ENCODE data around the gene LTBP1. TPM values are rescaled to one million over a fixed set of nuclear protein-coding genes. Genes with fewer than 3 reads are reported as not detected.

The LTBP1 gene
- total RNA-seq, 2 experiments from 2014 or later: 0.06 TPM; not detected in 1

DNA sequence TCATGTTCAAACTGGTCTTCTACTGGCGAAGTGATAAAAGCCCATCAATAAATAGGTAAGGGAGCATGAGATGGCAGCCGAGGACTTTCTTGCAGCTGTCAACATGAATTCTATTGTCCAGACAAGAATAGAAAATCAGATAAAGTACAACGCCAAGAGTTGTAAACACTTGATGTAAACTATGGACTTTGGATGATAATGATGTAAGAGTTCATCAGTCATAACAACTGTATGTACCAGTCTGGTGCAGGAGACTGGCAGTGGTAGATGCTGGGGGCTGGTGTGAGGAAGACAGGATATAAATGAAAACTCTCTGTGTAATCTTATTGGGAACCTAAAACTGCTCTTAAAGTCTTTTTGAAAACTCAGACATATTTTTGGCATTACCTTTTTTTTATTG is 373.8 kb downstream of the LTBP1 start:
- H3K4me3 Mint-ChIP-seq: no peak overlapping the region
- CTCF ChIA-PET: no interaction called here

DNA sequence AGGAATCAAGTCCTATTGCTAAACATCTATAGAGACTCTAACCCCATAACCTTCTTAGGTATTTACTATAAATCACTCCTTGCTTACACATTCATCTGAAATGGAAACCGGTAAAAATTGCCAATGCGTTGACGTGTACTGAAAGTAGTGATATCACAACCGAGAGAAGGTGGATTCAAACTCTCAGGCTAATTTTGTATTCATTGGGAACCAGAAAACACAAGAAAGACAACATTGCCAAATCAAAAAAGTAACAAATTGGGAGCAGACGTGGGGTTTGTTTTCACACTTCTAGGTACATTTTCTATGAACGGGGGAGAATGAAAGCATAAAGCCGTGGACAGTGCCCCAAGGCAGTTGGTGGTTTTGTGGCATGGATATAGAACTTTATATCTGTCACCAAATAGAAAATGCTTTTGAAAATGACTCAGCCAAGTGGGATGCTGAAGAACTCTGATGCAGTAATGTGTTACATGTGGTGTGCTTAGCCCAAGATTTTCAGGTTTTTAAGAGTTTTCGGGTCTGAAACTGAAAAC is 374.6 kb downstream of the LTBP1 start:
- Mint-ChIP-seq H3K9me3 (no peaks in the 10 kb centered on the region), H3K4me1 (ENCODE audit: low read depth) (peaks cover 17% of the 10 kb centered on the region), H3K27ac (no peak overlapping the region), H3K27me3 (no peaks in the 10 kb centered on the region), H3K36me3 (ENCODE audit: low read depth) (no peaks in the 10 kb centered on the region), H3K4me3 (no peak overlapping the region)
- no peak overlapping the region for H3K4me3 ChIP-seq (ENCODE audit: low read length)
- H3K4me1 ChIP-seq (ENCODE audit: insufficient read depth, low read length): peaks cover 2% of the 10 kb centered on the region
- no peaks in the 10 kb centered on the region for H3K9me3 ChIP-seq (ENCODE audit: control insufficient read depth in 1 of 2, insufficient read depth in 1 of 2, low read length in 2 of 2)
- no peak for TF ChIP-seq CTCF (IDR thresholded peaks at IDR 0.05)
- intact Hi-C loops (cut with DNase I, micrococcal nuclease): no loop called here
- POLR2A ChIA-PET: no interaction called here
- no peak for ATAC-seq (ENCODE audit: poor library complexity)
- peak in 1 of 14 experiments; percentile 13 for DNase-seq
- CTCF ChIA-PET: no interaction called here
- no peak overlapping the region for H3K27ac ChIP-seq (ENCODE audit: low read depth in 1 of 2, low read length in 2 of 2)
- no peaks in the 10 kb centered on the region for H3K27me3 ChIP-seq (ENCODE audit: control insufficient read depth in 1 of 2, insufficient read depth in 2 of 2, low read length in 2 of 2)
- no peaks in the 10 kb centered on the region for H3K36me3 ChIP-seq (ENCODE audit: insufficient read depth, low read length)

More for the DNA sequence above, 373.8 kb downstream of the LTBP1 start:
- peaks cover 17% of the 10 kb centered on the region for H3K4me1 Mint-ChIP-seq (ENCODE audit: low read depth)
- Histone ChIP-seq H3K4me3 (ENCODE audit: low read length) (no peak overlapping the region), H3K27me3 (ENCODE audit: control insufficient read depth in 1 of 2, insufficient read depth in 2 of 2, low read length in 2 of 2) (no peaks in the 10 kb centered on the region), H3K27ac (ENCODE audit: low read depth in 1 of 2, low read length in 2 of 2) (no peak overlapping the region), H3K36me3 (ENCODE audit: insufficient read depth, low read length) (no peaks in the 10 kb centered on the region), H3K9me3 (ENCODE audit: control insufficient read depth in 1 of 2, insufficient read depth in 1 of 2, low read length in 2 of 2) (no peaks in the 10 kb centered on the region), H3K4me1 (ENCODE audit: insufficient read depth, low read length) (peaks cover 2% of the 10 kb centered on the region)
- POLR2A ChIA-PET: no interaction called here
- no peak for ATAC-seq (ENCODE audit: poor library complexity)
- no peak for DNase-seq
- no peak for TF ChIP-seq CTCF (IDR thresholded peaks at IDR 0.05)
- H3K27me3 Mint-ChIP-seq: no peaks in the 10 kb centered on the region
- no peak overlapping the region for H3K27ac Mint-ChIP-seq
- H3K36me3 Mint-ChIP-seq (ENCODE audit: low read depth): no peaks in the 10 kb centered on the region
- intact Hi-C loops (cut with DNase I, micrococcal nuclease): no loop called here
- no peaks in the 10 kb centered on the region for H3K9me3 Mint-ChIP-seq

- H3K36me3 ChIP-seq (ENCODE audit: insufficient read depth, low read length): no peaks in the 10 kb centered on the region
- CTCF ChIA-PET: no interaction called here
- ATAC-seq (ENCODE audit: poor library complexity) (no peak), DNase-seq (no peak)
- Mint-ChIP-seq H3K4me1 (ENCODE audit: low read depth) (peaks cover 17% of the 10 kb centered on the region), H3K4me3 (no peak overlapping the region), H3K27me3 (no peaks in the 10 kb centered on the region), H3K9me3 (no peaks in the 10 kb centered on the region), H3K36me3 (ENCODE audit: low read depth) (no peaks in the 10 kb centered on the region), H3K27ac (no peak overlapping the region)
- no peak overlapping the region for H3K27ac ChIP-seq (ENCODE audit: low read depth in 1 of 2, low read length in 2 of 2)
- POLR2A ChIA-PET: no interaction called here
- no peak for TF ChIP-seq CTCF (IDR thresholded peaks at IDR 0.05)
- H3K4me3 ChIP-seq (ENCODE audit: low read length): no peak overlapping the region
- H3K27me3 ChIP-seq (ENCODE audit: control insufficient read depth in 1 of 2, insufficient read depth in 2 of 2, low read length in 2 of 2): no peaks in the 10 kb centered on the region
- H3K9me3 ChIP-seq (ENCODE audit: control insufficient read depth in 1 of 2, insufficient read depth in 1 of 2, low read length in 2 of 2): no peaks in the 10 kb centered on the region
- intact Hi-C loops (cut with DNase I, micrococcal nuclease): no loop called here
- H3K4me1 ChIP-seq (ENCODE audit: insufficient read depth, low read length): peaks cover 2% of the 10 kb centered on the region
Observed at GRCh38 chr2:33321876-33322483, 375.2 kb downstream of the LTBP1 start.
